NCI-H1417 treated with DMSO at 0.1 percent for 48 hours (cell line): ENCODE results near the gene XPA.
"Not testable (repeated sequence)": the region's sequence is repeated elsewhere in the genome, so short reads cannot be mapped to it uniquely, and the experiment has no call there.

Source experiments
- DNase-seq: peaks from one replicate; lab custom pipeline; 2025; lab: John Stamatoyannopoulos, UW

XPA gene

DNA sequence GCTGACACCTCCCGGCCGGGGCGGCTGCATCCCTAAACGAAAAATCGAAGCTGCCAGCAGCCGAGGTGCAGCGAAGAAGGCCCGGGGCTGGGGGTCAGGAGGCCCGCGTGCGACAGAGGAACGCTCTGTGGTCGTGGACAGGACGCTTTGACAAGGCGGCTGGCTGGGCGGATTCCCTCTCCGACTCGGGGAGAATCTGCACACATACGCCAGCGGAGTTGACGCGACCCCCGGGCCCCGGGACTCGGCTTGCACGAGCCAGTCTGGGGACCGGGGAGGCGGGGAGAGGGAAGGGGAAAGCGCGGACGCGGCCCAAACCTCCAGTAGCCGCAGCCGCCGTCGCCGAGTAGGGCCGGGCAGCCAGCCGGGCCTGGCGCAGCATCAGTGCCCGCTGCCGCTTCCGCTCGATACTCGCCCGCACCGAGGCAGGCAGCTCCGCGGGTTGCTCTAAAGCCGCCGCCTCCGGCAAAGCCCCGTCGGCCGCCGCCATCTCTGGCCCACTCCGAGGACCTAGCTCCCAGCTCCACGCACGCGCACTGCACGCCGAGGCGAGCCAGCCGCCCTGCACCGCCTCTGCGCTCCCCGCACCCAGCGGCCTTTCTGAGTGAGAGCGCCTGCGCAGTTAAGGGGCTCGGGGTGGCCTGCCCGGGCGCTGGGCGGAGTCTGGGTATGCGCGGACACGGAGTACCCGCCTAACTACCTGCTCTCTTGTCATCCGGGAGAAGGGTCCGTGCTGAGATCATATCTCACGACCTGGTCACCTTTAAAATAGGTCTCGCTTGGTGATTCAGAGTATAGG lies at the start of gene XPA:
Gene XPA, minus strand, starts transcription at position 538 of the 799 bp plus-strand sequence. Its CDS starts 48 bp downstream, at position 490.
- peak; percentile 76 for DNase-seq

GRCh38 chr9:97744710-97745708 lies 47.9 kb upstream of the XPA start:
- no peak for DNase-seq

DNA sequence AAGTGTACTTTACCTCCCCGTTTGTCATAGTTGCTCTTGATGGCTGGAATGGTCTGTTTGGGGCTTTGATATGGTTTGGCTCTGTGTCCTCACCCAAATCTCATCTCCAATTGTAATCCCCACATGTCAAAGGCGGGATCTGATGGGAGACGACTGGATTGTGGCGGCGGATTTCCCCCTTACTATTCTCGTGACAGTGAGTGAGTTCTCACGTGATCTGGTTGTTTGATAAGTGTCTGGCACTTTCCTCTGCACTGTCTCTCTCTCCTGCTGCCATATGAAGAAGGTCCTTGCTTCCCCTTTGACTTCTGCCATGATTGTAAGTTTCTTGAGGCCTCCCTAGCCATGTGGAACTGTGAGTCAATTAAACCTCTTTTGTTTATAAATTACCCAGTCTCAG lies 46.9 kb upstream of the XPA start:
- not testable (repeated sequence) for DNase-seq

- no peak for DNase-seq
These were observed 45.4 kb upstream of the XPA start for GRCh38 chr9:97742545-97742944.

DNA sequence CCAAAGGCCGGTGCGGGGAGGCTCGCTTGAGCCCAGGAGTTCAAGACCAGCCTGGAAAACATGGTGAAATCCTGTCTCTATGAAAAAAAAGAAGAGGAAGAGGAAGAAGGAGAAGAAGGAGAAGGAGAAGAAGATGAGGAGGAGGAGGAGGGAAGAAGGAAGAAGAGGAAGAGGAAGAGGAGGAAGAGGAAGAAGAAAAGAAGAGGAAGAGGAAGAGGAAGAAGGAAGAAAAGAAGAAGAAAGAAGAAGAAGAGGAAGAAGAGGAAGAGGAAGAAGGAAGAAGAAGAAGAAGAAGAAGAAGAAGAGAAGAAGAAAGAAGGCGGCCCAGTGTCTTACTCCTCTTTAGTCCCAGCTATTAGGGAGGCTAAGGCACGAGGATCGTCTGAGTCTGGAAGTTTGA lies 44.8 kb upstream of the XPA start:
- no peak for DNase-seq

- DNase-seq, result no peak
These were observed 44.0 kb upstream of the XPA start for GRCh38 chr9:97740848-97741821.

GRCh38 chr9:97737429-97737828 lies 40.3 kb upstream of the XPA start:
- DNase-seq, result no peak

GRCh38 chr9:97735070-97735600 lies 38.0 kb upstream of the XPA start:
- no peak for DNase-seq

GRCh38 chr9:97726716-97727115 lies 29.6 kb upstream of the XPA start:
- no peak for DNase-seq

DNA sequence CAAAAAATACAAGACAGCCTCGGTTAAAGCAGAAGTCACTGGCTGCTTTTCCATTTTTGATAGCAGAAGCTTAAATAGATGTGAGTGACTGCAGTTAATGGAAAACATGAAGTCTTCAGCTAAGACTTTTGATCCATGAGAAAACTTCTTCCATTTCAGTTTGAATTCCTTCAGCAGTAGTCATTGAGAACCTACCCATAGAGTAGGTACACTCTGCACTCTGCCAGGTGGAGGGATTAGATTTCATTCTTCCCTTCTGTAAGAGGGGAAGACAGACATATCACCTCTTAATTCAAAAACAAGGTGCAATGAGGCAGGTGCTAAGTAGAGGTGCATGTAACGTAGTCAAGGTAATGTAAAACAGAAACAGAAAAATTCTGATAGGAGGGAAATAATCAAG lies 26.7 kb upstream of the XPA start:
- no peak for DNase-seq

GRCh38 chr9:97722331-97722730 lies 25.2 kb upstream of the XPA start:
- no peak for DNase-seq

GRCh38 chr9:97721396-97721795 lies 24.3 kb upstream of the XPA start:
- DNase-seq, result no peak

DNA sequence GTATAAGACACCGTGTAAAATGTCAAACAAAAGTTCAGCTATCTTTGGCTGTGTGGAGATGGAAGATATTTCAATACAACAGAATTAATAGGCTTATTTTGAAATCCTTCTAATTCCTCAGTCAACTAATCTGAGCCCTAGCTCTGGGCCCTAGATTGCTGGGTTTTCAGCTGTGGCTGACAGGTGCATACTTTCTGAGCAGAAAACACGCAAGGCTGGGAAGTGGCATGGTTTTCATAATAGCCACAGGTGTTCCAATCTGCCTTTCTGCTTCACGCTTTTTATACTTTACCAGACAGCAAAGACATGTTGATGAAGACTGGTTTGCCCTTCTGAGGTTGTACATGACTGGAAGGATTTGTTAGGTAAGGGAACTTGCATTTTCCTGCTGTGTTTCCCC lies 20.7 kb upstream of the XPA start:
- DNase-seq, result no peak

DNA sequence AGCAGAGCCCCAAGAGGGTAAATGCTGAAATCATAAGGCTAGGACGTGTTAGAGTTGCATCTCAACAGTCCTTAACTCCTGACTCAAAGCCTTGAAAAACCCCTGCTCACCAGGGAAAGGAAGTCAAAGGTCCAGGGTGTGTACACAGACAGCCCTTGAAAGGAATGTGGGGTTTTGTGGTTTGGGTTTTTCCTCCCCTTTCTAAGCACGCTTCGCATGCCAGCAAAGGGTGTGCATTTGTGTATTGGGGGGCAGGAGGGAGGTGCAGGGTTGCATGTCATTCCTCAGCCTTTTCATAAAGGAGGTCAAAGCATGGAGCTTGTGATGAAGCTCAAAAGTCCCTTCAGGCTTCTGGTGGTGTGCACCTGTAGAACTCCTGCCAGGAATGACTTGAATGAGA lies 17.3 kb upstream of the XPA start:
- DNase-seq, result no peak

DNA sequence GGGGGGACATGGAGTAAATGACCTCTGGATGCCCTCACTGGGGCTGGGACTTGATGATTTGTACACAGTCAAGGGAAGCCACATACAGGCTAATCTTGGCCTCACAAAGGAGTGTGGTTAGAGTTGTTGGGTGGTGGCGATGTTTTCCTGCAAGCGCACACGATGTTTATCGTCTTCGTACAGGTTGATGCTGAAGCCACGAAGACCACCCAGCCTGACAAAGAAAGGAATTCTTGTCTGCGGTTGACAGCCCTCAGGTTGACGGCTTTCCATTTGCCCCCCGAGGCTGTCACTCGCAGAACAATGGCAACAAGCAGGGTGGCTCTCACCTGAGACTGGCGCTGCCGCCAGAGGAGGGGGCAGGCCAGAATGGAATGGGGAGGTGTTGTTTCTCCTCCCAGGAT lies 14.1 kb upstream of the XPA start:
- no peak for DNase-seq

- peak; percentile 55 for DNase-seq
These were observed 13.4 kb upstream of the XPA start for GRCh38 chr9:97710356-97711222.

DNA sequence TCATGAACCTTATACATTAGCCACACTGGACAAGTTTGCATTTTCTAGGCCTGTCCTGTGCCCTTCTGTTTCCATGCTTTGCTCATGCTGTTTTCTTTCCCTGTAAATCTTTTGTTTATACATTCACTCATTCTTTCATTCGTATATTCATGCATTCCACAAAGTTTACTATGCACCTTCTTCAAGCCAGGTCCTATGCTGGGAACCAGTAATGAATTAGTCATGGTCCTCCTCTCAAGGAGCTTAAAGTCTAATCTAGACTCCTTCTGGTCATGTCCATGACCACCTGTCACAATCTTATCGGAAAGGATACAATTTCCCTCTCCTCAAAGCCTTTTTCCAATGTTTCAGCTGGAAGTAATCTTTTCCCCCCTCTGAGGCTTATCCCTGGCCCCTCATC lies 9.1 kb upstream of the XPA start:
- no peak for DNase-seq

- DNase-seq, result no peak
These were observed 8.3 kb upstream of the XPA start for GRCh38 chr9:97705354-97705950.

GRCh38 chr9:97704851-97705250 lies 7.7 kb upstream of the XPA start:
- no peak for DNase-seq

- no peak for DNase-seq
These were observed 7.2 kb upstream of the XPA start for GRCh38 chr9:97704345-97704677.
